Measurements from ENCODE around the gene LYPD3.

- TF ChIP-seq CTCF (IDR thresholded peaks at IDR 0.05) = no peak
- TF ChIP-seq POLR2AphosphoS5 (IDR thresholded peaks at IDR 0.05) = no peak
- TF ChIP-seq POLR2A (IDR thresholded peaks at IDR 0.05) = no peak
- no peak for TF ChIP-seq EP300 (IDR thresholded peaks at IDR 0.05)
Measured at GRCh38 chr19:43479226-43479625, 13.8 kb upstream of the LYPD3 start.
